ENCODE results near the gene BUD31. TPM values are rescaled to one million over a fixed set of nuclear protein-coding genes. Genes with fewer than 3 reads are reported as not detected.
A peak's percentile ranks its signal among the peaks of the same experiment; 100 is the strongest.

The BUD31 gene
- total RNA-seq, 6 experiments from 2014 or later, result 134 to 147 (median 146) TPM

DNA sequence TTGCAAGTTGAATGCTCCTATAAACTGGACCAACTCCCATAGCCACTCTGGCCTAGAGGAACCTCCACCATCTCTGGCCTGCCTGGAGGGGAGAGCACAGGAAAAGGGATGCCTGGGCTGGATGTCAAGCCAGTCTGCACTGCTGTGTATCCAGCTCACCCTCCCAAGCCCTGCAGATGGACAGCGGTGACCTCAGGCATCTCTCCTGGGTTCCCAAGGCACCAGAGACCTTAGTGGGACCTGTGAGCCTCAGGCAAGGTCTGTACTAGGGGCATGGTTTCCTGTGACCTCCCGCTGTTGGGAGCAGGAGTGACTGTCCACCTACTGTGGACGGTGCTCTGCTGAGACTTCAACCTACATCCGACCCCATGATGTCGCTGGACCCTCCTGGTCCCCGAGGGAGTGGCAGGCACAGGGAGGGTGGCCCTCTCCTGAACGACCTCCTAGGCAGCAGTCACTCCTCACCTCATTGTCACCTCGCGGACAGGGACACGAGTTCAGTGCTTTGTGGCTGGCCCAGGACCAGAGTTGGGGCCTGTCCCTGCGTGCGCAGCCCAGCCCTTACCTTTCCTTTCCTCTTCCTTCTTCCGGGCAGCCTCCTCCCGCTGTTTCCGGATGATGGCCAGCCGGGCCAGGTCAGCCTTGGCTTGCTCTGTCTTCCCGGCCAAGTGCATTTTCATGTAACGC is 11.3 kb upstream of the BUD31 start:
- Mint-ChIP-seq H3K4me1 (ENCODE audit: low read depth) (peaks cover 11% of the 10 kb centered on the region), H3K9me3 (no peaks in the 10 kb centered on the region), H3K27me3 (ENCODE audit: insufficient read depth) (peaks cover 16% of the 10 kb centered on the region), H3K36me3 (ENCODE audit: low read depth) (peaks cover 34% of the 10 kb centered on the region), H3K4me3 (no peak overlapping the region), H3K27ac (peak overlapping the region; percentile 49)
- TF ChIP-seq, protein P1, sequence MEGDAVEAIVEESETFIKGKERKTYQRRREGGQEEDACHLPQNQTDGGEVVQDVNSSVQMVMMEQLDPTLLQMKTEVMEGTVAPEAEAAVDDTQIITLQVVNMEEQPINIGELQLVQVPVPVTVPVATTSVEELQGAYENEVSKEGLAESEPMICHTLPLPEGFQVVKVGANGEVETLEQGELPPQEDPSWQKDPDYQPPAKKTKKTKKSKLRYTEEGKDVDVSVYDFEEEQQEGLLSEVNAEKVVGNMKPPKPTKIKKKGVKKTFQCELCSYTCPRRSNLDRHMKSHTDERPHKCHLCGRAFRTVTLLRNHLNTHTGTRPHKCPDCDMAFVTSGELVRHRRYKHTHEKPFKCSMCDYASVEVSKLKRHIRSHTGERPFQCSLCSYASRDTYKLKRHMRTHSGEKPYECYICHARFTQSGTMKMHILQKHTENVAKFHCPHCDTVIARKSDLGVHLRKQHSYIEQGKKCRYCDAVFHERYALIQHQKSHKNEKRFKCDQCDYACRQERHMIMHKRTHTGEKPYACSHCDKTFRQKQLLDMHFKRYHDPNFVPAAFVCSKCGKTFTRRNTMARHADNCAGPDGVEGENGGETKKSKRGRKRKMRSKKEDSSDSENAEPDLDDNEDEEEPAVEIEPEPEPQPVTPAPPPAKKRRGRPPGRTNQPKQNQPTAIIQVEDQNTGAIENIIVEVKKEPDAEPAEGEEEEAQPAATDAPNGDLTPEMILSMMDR (IDR thresholded peaks at IDR 0.05), result no peak
- no peak for DNase-seq

DNA sequence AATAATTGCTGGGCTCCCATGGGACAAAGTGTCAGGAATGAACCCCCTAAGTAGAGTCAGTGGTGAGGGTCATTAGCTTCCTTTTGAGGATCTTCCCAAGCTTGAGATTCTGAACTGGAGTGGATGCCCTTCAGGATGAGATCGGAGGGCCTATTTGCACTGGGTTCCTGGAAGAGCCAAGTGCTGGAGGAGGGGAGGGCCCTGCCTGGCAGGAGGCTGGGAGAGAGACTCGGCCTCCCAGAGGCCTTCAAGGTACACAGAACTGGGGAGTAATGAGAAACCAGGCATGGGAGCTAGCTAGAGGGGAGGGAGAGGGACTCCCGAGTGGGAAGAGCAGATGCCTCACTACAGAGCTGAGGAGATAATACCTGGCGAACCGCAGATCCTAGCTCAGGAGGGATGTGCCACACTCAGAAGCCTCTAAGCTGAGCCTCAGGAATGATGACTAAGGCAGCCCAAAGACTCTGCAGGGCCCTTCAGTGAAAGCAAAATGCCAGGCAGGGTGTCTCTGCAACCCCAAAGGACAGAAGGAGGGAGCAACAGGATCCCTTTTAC is 9.8 kb upstream of the BUD31 start:
- no peak for DNase-seq
- TF ChIP-seq, protein P1 (IDR thresholded peaks at IDR 0.05), result no peak
- Mint-ChIP-seq H3K9me3 (no peaks in the 10 kb centered on the region), H3K27me3 (ENCODE audit: insufficient read depth) (peaks cover 15% of the 10 kb centered on the region), H3K4me3 (no peak overlapping the region), H3K36me3 (ENCODE audit: low read depth) (peaks cover 35% of the 10 kb centered on the region), H3K4me1 (ENCODE audit: low read depth) (peaks cover 13% of the 10 kb centered on the region), H3K27ac (peak overlapping the region; percentile 40)

DNA sequence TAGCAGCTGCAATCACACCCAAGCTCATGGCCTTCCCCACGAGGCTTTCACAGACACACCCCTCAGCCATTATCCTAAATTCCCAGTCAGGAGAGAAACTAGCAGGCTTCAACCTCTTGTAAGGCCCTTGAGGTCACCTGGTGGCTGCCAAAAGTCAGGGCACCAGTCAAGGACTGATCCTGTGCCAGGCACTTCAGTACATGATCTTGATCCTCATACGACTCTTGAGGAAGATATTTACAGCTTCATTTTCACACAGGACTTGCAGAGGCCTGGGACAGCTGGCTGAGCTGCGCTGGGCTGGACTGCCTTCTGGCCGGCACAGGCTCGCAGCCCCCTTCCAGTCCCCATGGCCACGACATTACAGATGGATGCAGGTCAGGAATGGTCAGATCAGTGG is 9.2 kb upstream of the BUD31 start:
- Mint-ChIP-seq H3K4me1 (ENCODE audit: low read depth) (peaks cover 19% of the 10 kb centered on the region), H3K4me3 (no peak overlapping the region; the same call in 1 of the 2 replicates), H3K9me3 (no peaks in the 10 kb centered on the region), H3K27ac (peak overlapping the region; percentile 40), H3K27me3 (ENCODE audit: insufficient read depth) (peaks cover 16% of the 10 kb centered on the region), H3K36me3 (ENCODE audit: low read depth) (peaks cover 35% of the 10 kb centered on the region)
- TF ChIP-seq, protein P1 (IDR thresholded peaks at IDR 0.05), result no peak
- DNase-seq, result no peak

DNA sequence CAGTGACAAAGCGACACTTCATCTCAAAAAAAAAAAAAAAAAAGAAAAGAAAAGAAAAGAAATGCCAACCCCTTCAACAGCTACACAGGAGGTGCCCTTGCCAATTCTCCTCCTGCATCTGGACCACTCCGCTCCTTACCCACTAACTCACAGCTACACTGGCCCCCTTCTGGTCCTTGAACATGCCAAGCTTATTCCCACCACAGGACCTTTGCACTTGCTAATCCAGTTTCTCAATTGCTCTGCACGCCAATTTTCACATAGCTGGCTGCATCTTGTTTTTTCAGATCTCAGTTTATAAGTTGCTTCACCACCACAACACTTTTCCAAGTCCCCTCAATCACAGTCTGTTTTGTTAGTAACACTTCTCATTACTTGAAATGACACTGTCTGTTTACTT is 5.9 kb upstream of the BUD31 start:
- H3K36me3 Mint-ChIP-seq (ENCODE audit: low read depth), result peaks cover 38% of the 10 kb centered on the region
- peaks cover 36% of the 10 kb centered on the region for H3K4me1 Mint-ChIP-seq (ENCODE audit: low read depth)
- H3K9me3 Mint-ChIP-seq, result no peaks in the 10 kb centered on the region
- H3K27ac Mint-ChIP-seq, result no peak overlapping the region
- H3K4me3 Mint-ChIP-seq, result no peak overlapping the region
- DNase-seq, result no peak
- H3K27me3 Mint-ChIP-seq (ENCODE audit: insufficient read depth), result peaks cover 14% of the 10 kb centered on the region
- TF ChIP-seq, protein P1 (IDR thresholded peaks at IDR 0.05), result no peak

DNA sequence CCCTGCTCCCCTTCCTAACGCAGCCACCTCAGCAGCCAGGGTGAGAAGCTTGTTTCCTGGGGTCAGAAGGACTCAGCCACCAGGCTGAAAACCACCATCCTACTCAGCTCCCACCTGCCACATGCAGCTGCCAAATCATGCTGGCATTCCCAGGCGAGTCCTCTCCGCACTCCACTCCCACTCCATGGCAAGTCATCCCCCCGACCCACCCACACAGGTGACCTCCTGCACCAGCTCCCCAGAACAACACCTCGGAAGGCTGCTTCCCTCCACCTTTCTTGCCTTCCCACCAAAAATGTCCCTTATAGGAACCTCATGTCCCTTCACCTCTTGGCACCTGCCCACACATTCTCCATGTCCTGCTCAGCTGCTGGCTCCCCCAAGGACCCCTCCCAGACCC is 5.0 kb upstream of the BUD31 start:
- TF ChIP-seq, protein P1 (IDR thresholded peaks at IDR 0.05), result no peak

More for the DNA sequence above, 5.0 kb upstream of the BUD31 start:
- peaks cover 31% of the 10 kb centered on the region for H3K36me3 Mint-ChIP-seq (ENCODE audit: low read depth)
- no peaks in the 10 kb centered on the region for H3K9me3 Mint-ChIP-seq
- H3K4me3 Mint-ChIP-seq, result no peak overlapping the region
- peaks cover 30% of the 10 kb centered on the region for H3K4me1 Mint-ChIP-seq (ENCODE audit: low read depth)
- H3K27ac Mint-ChIP-seq, result no peak overlapping the region
- peaks cover 9% of the 10 kb centered on the region for H3K27me3 Mint-ChIP-seq (ENCODE audit: insufficient read depth)
- DNase-seq, result no peak
